ENCODE results near the gene GPX4.

Gene GPX4

DNA sequence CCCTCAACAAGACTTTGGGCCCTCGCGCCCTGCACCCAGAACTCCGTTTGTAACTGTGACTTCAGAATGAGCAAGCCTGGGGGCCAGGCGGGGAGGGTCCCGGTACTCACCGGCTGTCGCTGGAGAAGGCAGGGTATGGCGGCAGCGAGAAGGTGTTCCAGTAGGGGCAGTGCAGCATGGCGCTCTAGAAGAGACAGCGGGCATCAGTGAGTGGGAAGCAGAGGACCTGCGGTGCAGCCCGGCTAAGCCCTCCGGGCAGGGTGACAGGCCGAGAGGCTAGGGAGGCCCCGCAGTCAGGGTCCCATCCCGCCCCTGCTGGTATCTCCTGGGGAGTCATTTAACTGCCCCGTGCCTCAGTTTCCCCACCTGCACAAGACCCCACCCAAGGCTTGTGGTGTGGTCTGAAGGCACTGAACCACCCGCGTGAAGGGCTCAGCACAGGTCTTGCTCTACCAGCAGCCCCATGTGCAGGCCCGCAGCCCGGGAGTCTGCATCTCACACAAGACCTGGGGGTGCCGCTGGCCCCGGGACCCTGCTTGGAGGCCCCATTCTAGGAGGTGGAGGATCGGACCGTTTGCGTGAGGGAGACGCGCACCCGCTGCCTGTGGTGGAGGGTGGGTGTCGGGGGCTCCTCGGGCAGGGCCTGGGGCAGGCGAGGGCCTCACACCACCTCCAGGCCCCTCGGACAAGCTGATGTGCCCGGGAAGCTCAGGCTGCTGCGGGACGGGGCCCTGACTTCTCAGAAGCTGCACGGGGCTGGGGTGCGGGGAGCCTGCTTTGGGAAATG, 45.7 kb downstream of the GPX4 start:
- DNase-seq (ENCODE audit: low spot score), result no peak

DNA sequence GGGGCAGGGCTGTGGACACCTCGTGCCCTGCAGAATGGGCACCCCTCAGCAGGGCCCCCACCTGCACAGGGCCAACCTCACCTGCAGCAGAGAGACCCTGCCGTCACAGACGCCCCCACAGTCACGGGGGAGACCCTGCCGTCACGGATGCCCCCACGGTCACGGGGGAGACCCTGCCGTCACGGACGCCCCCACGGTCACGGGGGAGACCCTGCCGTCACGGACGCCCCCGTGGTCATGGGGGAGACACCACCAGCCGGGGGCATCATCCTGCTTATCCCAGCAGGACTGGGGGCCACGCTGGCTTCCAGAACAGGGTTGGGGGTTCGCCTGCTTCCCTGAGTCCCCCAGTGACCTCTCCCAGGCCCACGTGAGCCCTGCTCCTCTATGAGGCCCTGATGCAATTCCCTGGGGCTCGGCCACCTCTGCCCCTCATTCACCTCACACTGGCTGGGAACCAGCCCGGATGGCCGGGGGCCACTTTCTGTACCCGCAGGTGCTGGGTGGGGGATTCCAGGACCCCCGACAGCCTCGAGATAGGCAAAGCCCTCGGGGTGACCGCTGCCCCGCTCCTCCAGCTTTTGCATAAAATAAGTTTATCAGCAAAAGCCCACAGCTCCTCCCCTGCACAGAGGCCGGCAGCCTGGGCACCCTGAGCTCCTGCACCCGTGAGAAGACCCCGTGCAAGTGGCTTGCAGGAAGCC, 46.7 kb downstream of the GPX4 start:
- no peak for DNase-seq (ENCODE audit: low spot score)

DNA sequence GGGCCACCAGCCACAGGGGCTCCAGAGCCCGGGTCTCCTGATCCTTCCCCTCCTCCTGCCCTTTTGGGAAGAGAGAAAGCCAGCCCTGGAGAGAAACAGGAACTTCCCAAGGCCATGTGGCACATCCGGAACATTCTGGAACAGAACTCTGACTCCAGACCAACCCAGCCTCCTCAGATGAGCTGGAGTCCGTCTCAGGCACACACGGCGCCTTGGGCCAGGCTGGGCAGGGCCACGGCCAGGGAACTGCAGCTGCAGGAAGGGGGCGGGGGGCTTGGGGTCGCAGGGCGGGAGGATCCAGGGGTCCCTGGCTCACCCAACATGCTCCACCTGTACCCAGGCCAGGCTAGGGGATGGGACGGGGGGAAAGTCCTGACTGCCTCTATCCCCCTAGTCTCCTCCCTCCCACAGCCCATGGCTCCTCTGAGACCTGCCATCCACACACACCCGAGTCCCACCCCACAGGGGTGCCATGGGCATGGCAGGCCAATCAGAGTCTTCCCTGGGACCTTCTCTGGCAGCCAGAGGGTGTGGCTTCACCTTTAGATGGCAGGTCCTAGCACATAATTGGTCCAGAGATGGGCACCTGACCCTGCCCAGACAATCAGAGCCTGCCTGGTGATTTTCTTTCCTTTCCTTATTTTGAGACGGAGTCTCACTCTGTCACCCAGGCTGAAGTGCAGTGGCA, 47.4 kb downstream of the GPX4 start:
- no peak for DNase-seq (ENCODE audit: low spot score)

DNA sequence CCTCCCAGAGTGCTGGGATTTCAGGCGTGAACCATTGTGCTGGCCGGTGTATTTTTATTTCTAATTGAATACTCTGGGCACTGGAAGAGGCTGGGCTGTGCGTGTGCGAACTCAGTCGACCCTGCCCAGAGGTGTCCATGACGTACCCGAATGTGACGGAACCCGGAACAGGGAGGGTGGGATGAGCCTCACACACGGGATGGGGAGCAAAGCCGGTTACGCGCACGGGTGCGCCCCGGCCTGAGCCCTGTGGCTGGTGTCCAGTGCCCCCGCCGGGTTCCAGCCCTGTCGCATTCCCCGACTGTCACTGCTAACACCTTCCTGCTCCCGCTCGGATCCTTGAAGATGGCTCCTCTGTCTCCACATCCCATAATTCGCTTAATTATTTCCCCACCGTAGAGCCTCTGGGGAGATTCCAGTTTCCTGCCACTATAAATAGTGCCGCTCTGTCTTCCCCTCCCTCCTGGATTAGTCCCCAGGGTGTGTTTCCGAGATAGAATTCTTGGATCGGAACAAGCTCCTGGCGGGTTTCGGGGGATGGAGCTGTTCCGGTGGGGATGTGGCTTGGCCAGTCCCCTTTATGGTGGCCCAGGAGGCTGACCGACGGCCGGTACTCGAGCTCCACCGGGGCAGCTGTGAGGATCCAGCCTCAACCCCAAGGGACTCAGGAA, 48.3 kb downstream of the GPX4 start:
- DNase-seq (ENCODE audit: low spot score), result no peak

DNA sequence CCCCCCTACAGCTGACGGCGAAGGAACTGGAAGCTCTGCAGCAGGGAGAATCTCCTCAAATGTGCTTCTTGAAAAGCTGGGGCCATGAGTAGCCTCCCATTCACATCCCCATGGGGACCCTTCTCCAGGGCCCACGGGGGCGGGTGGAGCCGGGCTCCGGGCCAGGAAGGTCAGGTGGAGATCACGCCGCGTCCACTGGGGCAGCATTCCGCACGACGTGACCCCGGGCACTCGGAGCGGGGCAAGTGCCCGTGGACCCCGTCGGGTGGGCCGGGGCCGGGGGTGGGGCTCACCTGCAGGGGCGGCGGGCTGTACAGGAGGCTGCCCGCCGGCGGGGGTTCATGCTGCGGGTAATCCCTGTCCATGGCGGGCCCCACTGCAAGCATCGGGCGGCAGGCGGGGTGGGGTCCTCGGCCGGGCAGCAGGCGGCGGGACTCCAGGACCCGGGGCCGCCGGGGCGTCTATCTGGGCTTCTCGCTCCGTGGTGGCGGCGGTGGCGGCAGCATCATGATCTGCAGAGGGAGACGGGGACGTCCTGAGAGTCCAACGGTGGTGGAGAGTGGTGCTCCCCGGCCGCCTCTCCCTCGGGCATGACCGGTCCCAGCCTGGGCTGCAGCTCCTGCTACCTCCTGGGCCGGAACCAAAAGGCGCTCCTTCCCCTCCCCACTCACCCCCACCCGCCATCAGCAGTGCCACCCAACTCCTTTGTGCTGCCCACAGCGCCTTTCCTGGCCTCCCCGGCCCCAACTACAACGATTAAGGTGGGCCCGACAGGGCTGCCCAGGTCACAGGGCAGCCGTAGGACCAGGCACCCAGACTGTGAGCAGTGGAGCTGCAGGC, 50.3 kb downstream of the GPX4 start:
- no peak for DNase-seq (ENCODE audit: low spot score)

DNA sequence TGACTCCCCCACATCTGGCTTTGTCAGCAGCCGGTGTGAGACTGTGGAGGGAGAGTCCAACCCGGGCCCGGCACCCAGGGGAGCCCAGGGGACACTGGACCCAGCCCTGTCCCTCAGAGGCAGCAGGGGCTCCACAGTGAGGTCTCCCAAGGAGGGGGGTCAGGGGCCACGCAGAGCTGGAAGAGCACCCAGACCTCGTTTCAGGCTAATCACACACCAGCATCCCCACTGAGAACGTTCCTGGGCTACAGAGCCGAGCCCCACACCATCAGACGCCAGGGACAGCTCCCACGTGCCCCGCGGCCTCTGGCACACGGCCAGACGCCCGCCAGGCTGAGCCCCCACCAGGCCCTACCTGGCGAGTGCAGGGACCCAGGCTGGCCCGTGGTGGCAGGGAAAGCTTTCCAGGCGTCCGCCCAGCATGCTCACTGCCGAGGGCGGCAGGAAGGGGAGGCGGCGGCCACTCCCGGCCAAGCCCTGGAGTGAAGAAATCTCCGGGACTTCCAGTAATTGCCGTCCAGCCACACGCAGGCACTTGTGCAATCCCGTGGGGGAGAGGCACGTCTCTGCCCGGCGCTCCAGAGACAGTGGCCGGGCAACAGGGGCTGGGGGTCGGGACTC, 51.0 kb downstream of the GPX4 start:
- peak; percentile 14 for DNase-seq (ENCODE audit: low spot score)

DNA sequence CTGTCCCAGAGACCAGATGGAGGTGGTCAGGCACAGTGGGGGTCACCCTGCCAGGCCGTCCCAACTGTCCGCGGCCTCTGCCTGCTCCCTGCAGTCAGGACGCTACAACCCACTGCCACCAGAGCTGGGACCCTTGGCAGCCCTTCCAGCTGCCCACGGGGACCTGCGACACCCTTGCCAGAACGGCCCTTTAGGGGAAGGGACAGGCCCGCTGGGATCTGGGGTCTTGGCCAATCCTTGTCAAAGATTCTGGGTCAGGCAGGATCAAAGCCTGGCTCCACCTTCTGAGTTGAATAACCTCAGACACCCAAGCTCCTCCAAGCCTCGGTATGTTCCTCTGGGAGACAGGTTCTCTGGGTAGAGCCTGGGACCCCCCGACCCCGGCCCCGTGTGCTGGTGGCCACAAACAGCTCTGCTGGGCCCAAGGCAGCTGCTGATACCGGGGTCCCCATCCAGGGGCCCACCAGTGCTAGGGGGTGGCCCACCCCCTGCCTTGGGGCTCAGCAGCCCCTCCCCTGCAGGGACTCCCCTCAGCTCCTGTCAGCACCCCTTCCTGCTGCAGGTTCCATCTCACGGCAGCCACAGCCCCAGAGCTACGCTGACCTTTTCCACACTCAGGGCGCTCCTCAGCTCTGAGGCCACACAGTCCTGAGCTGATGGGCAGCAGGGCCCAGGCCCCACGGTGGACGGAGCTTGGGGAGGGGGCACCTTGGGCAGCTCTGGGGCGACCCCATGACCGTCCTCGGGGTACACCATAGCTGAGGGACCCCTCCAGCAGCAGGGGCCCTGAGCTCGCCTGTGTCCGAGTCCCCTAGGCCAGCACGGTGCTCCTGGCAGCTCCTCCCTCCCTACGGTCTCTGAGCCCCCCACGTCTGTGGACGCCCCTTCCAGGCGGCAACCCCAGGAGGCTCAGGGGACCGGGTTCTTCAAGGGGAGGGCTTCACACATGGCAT, 51.8 kb downstream of the GPX4 start:
- no peak for DNase-seq (ENCODE audit: low spot score)

Data from SW480 (cell line).